Esophagus squamous epithelium (tissue), 4 donors: ENCODE data around the gene COL20A1.

Source experiments
- POLR2A ChIP-seq, 4 donors: fragments of 450-650 bp; IDR thresholded peaks; one replicate each; pipeline ENCODE4 v1.6.1; 2017; ENCODE audit warnings: antibody characterized with exemption in 4 of 4, mild to moderate bottlenecking in 4 of 4, moderate library complexity in 3 of 4
- TF ChIP-seq, protein P1 (sequence below), 6 experiments: fragments of 450-650 bp in 4 of 6; fragments of 200-600 bp in 2 of 6; sonication (generic) in 2 of 6; IDR thresholded peaks; one replicate each; pipeline ENCODE4 v1.5.1; 2016 to 2019; ENCODE audit warnings: antibody characterized with exemption in 6 of 6, mild to moderate bottlenecking in 4 of 6, moderate library complexity in 4 of 6

DNA sequence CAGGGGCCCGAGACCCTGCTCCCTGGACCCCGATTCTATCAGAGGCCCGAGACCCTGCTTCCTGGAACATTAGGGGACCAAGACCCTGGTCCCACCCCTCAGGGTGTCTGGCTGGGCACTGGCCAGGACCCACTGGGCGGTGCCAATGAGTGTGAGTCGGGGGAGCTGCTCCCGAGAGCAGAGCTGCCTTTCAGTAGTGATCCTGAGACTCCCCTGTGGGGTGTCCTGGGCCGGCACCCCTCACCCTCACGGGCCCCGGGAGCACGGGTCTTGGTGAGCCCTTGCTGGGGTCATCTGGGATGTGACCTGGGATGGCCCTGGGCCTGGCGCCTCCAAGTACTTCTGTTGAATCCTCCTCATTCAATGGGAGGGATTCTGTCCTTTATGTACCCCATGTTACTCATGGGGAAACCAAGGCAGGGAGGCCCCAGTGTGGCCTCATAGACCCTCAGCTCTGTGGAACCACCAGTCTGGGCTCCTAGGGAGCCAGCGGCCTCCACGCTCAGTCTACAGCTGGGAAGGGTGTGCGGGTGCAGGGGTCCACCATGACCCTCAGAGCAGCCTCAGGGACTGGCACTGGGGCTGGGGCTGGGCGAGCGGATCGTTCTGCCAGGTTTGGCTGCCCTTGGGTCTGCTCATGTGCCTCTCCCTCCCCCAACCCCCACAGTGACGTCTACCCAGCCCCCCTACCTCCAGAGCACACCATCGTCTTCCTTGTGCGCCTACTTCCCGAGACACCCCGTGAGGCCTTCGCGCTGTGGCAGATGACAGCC is 25.6 kb downstream of the COL20A1 start:
- TF ChIP-seq POLR2A (IDR thresholded peaks at IDR 0.05): no peak
- TF ChIP-seq, protein P1, sequence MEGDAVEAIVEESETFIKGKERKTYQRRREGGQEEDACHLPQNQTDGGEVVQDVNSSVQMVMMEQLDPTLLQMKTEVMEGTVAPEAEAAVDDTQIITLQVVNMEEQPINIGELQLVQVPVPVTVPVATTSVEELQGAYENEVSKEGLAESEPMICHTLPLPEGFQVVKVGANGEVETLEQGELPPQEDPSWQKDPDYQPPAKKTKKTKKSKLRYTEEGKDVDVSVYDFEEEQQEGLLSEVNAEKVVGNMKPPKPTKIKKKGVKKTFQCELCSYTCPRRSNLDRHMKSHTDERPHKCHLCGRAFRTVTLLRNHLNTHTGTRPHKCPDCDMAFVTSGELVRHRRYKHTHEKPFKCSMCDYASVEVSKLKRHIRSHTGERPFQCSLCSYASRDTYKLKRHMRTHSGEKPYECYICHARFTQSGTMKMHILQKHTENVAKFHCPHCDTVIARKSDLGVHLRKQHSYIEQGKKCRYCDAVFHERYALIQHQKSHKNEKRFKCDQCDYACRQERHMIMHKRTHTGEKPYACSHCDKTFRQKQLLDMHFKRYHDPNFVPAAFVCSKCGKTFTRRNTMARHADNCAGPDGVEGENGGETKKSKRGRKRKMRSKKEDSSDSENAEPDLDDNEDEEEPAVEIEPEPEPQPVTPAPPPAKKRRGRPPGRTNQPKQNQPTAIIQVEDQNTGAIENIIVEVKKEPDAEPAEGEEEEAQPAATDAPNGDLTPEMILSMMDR (IDR thresholded peaks at IDR 0.05): no peak
